ENCODE measurements around the gene CCDC196. TPM values are rescaled to one million over a fixed set of nuclear protein-coding genes. Genes with fewer than 3 reads are reported as not detected.

CCDC196 gene, protein sequence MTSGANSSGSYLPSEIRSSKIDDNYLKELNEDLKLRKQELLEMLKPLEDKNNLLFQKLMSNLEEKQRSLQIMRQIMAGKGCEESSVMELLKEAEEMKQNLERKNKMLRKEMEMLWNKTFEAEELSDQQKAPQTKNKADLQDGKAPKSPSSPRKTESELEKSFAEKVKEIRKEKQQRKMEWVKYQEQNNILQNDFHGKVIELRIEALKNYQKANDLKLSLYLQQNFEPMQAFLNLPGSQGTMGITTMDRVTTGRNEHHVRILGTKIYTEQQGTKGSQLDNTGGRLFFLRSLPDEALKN
- not detected in 2 replicates for total RNA-seq

DNA sequence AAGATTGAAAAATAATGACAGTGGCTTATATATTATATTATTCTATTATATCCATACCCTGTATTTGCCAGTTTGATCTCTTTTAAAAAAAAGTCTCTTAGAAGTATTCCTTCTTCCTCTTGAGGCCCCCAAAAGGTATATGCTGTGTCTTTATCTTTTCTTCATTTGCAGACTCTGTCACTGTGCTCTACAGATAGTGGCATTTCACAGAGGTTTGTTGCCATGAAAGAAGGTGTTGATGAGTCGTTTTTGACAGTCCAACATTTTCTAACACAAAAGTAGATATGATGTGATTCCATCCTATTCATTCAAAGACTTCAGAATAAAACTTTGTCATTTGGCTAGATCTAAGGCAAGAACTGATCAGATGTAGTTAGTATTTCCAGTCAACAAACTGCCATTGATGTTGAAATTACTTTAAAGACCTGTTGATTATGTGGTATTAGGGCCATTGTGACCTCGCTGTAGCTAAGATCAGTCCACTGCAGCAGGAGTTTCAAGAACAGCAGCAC lies at the start of gene CCDC196:
CCDC196 (plus strand) TSS at position 462 of the 512 bp plus-strand sequence. CDS start 132 bp downstream, outside the sequence.

DNA sequence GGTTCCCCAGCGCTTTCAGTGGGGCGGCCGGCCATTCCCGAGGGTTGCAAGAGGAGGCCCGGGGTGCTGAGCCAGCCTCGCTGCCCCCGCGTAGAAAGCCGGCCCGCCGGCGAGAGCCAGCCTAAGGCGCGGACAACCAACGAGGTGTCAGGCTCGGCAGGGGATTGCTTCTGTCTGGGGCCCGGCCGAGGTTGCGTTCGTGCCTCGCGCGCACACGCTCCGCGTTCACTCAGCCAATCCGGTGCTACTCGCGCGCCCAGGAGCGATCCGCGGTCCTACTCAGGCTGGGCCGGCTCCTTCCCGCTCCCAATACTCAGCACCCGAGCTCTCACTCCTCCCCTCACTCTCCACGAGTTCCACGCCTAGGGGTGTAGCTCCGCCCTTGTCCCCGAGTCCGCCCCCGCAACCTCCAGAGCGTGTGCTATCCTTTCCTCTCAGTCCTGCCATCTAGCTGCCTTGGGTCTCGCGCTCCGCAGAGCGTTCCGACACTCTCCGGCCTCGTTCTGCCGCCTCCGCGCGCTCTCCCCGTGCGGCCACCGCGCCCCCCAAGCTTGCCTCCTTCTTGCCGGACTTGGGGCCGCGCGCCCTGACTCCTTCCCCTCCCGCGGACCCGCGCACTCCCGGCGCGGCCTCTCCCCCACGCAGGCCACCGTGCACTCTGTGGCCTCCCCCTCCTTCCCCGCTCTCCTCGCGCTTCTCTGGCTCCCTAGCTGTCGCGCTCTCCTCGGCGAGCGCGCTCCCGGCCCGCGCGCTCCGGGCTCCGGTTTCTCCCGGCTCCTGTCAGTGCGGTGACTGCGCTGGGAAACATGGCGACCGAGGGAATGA lies 21.8 kb downstream of the CCDC196 start, which contains the start of gene GPHN:
GPHN (plus strand) TSS at position 426 of the 825 bp plus-strand sequence.

Other genes with a start within 250 kb of the CCDC196 start
- 5.7 and 13.4 TPM in 2 replicates for gene GPHN, start 21.8 kb downstream of the CCDC196 start, total RNA-seq

Measured in epithelial cell of alveolus of lung (primary cell).